KOPT-K1 (cell line): Measurements from ENCODE around the gene HNRNPK.
"Not testable (repeated sequence)": the region's sequence is repeated elsewhere in the genome, so short reads cannot be mapped to it uniquely, and the experiment has no call there.

Experiments
- H3K27ac ChIP-seq: fragments of 200-600 bp; sonication (generic); 2 replicates; pipeline ENCODE4 v1.5.1; 2016; ENCODE audit warnings: antibody characterized with exemption, mild to moderate bottlenecking, low read depth, low read length; ENCODE audit not compliant: poor library complexity, severe bottlenecking
- H3K36me3 ChIP-seq: fragments of 200-600 bp; sonication (generic); 2 replicates; pipeline ENCODE4 v1.5.1; 2017; ENCODE audit warnings: antibody characterized with exemption, mild to moderate bottlenecking, low read length, moderate library complexity; ENCODE audit not compliant: insufficient read depth
- H3K9me3 ChIP-seq: fragments of 200-600 bp; sonication (generic); 2 replicates; pipeline ENCODE4 v1.5.1; 2017; ENCODE audit warnings: antibody characterized with exemption, low read length, mild to moderate bottlenecking; ENCODE audit not compliant: insufficient read depth, poor library complexity, severe bottlenecking

The HNRNPK gene

GRCh38 chr9:83964973-83965349, 15.1 kb downstream of the HNRNPK start:
- Histone ChIP-seq H3K27ac (no peak overlapping the region), H3K36me3 (peaks cover 44% of the 10 kb centered on the region), H3K9me3 (no peaks in the 10 kb centered on the region)

- H3K27ac ChIP-seq = no peak overlapping the region
- H3K36me3 ChIP-seq = peaks cover 16% of the 10 kb centered on the region
- H3K9me3 ChIP-seq = no peaks in the 10 kb centered on the region
Measured at GRCh38 chr9:83962165-83962564, 17.9 kb downstream of the HNRNPK start.

GRCh38 chr9:83960991-83961390, 19.0 kb downstream of the HNRNPK start:
- no peaks in the 10 kb centered on the region for H3K9me3 ChIP-seq
- no peak overlapping the region for H3K27ac ChIP-seq
- H3K36me3 ChIP-seq = peaks cover 5% of the 10 kb centered on the region; the same call in 1 of the 2 replicates

- Histone ChIP-seq H3K36me3 (no peaks in the 10 kb centered on the region), H3K9me3 (no peaks in the 10 kb centered on the region), H3K27ac (no peak overlapping the region)
Measured at GRCh38 chr9:83959061-83959460, 21.0 kb downstream of the HNRNPK start.

- Histone ChIP-seq H3K9me3 (no peaks in the 10 kb centered on the region), H3K36me3 (peaks cover 2% of the 10 kb centered on the region; the same call in 1 of the 2 replicates), H3K27ac (peak overlapping the region; percentile 71)
Measured at GRCh38 chr9:83957248-83957513, 22.8 kb downstream of the HNRNPK start.

- Histone ChIP-seq H3K36me3 (peaks cover 6% of the 10 kb centered on the region; the same call in 1 of the 2 replicates), H3K9me3 (no peaks in the 10 kb centered on the region), H3K27ac (peak overlapping the region; percentile 71)
Measured at GRCh38 chr9:83956436-83957247, 23.4 kb downstream of the HNRNPK start.

GRCh38 chr9:83956086-83956435, 24.0 kb downstream of the HNRNPK start:
- peaks cover 8% of the 10 kb centered on the region; the same call in 1 of the 2 replicates for H3K36me3 ChIP-seq
- H3K27ac ChIP-seq = peak overlapping the region; percentile 71
- H3K9me3 ChIP-seq = no peaks in the 10 kb centered on the region

GRCh38 chr9:83948096-83948495, 31.9 kb downstream of the HNRNPK start:
- not testable (repeated sequence) for H3K9me3 ChIP-seq, H3K27ac ChIP-seq
- H3K36me3 ChIP-seq = peaks cover 44% of the 10 kb centered on the region

- Histone ChIP-seq H3K27ac (no peak overlapping the region), H3K9me3 (no peaks in the 10 kb centered on the region), H3K36me3 (peaks cover 68% of the 10 kb centered on the region)
Measured at GRCh38 chr9:83940590-83941303, 39.3 kb downstream of the HNRNPK start.

- Histone ChIP-seq H3K9me3 (no peaks in the 10 kb centered on the region), H3K36me3 (peaks cover 45% of the 10 kb centered on the region), H3K27ac (no peak overlapping the region)
Measured at GRCh38 chr9:83937861-83938455, 42.1 kb downstream of the HNRNPK start.

- no peaks in the 10 kb centered on the region for H3K9me3 ChIP-seq
- peaks cover 32% of the 10 kb centered on the region for H3K36me3 ChIP-seq
- H3K27ac ChIP-seq = no peak overlapping the region
Measured at GRCh38 chr9:83936523-83936922, 43.5 kb downstream of the HNRNPK start.

GRCh38 chr9:83935276-83935935, 44.6 kb downstream of the HNRNPK start:
- Histone ChIP-seq H3K9me3 (no peaks in the 10 kb centered on the region), H3K27ac (no peak overlapping the region), H3K36me3 (peaks cover 21% of the 10 kb centered on the region)

GRCh38 chr9:83934569-83935275, 45.3 kb downstream of the HNRNPK start:
- peaks cover 14% of the 10 kb centered on the region for H3K36me3 ChIP-seq
- H3K27ac ChIP-seq = no peak overlapping the region
- H3K9me3 ChIP-seq = no peaks in the 10 kb centered on the region

- Histone ChIP-seq H3K36me3 (peaks cover 5% of the 10 kb centered on the region), H3K27ac (no peak overlapping the region), H3K9me3 (no peaks in the 10 kb centered on the region)
Measured at GRCh38 chr9:83933790-83934189, 46.2 kb downstream of the HNRNPK start.

GRCh38 chr9:83932851-83933250, 47.2 kb downstream of the HNRNPK start:
- Histone ChIP-seq H3K36me3 (no peaks in the 10 kb centered on the region), H3K27ac (no peak overlapping the region), H3K9me3 (no peaks in the 10 kb centered on the region)
